DND-41 (cell line): ENCODE measurements around the gene SLC25A21.

Source experiments
- ATAC-seq: fragments of 200-7000 bp; cut with Tn5 transposase; 3 replicates; pipeline ENCODE4 v1.9.1; 2021; ENCODE audit warnings: low read depth; ENCODE audit not compliant: insufficient read depth
- DNase-seq: peaks from one replicate; pipeline ENCODE4 v3.0.0-alpha.2; 2020
- H2AFZ ChIP-seq: 2 replicates; pipeline ENCODE4 v1.6.0; 2012; ENCODE audit warnings: low read depth, low read length
- H3K27ac ChIP-seq: 2 replicates; pipeline ENCODE4 v1.5.1; 2012; ENCODE audit warnings: low read length, inconsistent platforms
- H3K27me3 ChIP-seq: fragments of 200-600 bp; sonication (generic); 2 replicates; pipeline ENCODE4 v1.6.0; 2012; ENCODE audit warnings: low read length, mild to moderate bottlenecking, inconsistent platforms; ENCODE audit not compliant: insufficient read depth, poor library complexity
- H3K36me3 ChIP-seq: 2 replicates; pipeline ENCODE4 v1.5.1; 2012; ENCODE audit warnings: low read length, inconsistent platforms; ENCODE audit not compliant: insufficient read depth
- H3K4me1 ChIP-seq: 2 replicates; pipeline ENCODE4 v1.5.1; 2012; ENCODE audit warnings: mild to moderate bottlenecking, low read length; ENCODE audit not compliant: insufficient read depth
- H3K4me2 ChIP-seq: 2 replicates; pipeline ENCODE4 v1.6.0; 2012; ENCODE audit warnings: mild to moderate bottlenecking, moderate library complexity, low read length, inconsistent platforms; ENCODE audit not compliant: insufficient read depth
- H3K4me3 ChIP-seq, 2 experiments: fragments of 200-600 bp in 1 of 2; shearing (Covaris generic) in 1 of 2; 2 replicates each; pipeline ENCODE4 v1.5.1; 2012 to 2016; ENCODE audit warnings: inconsistent platforms in 2 of 2, low read length in 2 of 2, mild to moderate bottlenecking in 2 of 2, low read depth in 1 of 2, moderate library complexity in 1 of 2
- H3K79me2 ChIP-seq: 2 replicates; pipeline ENCODE4 v1.6.0; 2012; ENCODE audit warnings: low read length, inconsistent platforms; ENCODE audit not compliant: insufficient read depth
- H3K9ac ChIP-seq: 2 replicates; pipeline ENCODE4 v1.6.0; 2012; ENCODE audit warnings: low read depth, mild to moderate bottlenecking, inconsistent platforms, low read length, moderate library complexity
- H3K9me3 ChIP-seq: 2 replicates; pipeline ENCODE4 v1.5.1; 2012; ENCODE audit warnings: low read length, moderate library complexity, mild to moderate bottlenecking, inconsistent platforms; ENCODE audit not compliant: insufficient read depth, severe bottlenecking
- H4K20me1 ChIP-seq: 2 replicates; pipeline ENCODE4 v1.6.0; 2012; ENCODE audit warnings: low read length; ENCODE audit not compliant: insufficient read depth
- CTCF ChIP-seq: IDR thresholded peaks from 2 replicates; pipeline ENCODE4 v1.5.1; 2012; ENCODE audit warnings: borderline replicate concordance, low read length, moderate library complexity, mild to moderate bottlenecking; ENCODE audit not compliant: poor library complexity, severe bottlenecking; ENCODE audit errors: extremely low read depth
- EZH2 ChIP-seq: IDR thresholded peaks from 3 replicates; pipeline ENCODE4 v1.6.1; 2012; ENCODE audit warnings: borderline replicate concordance, low read depth, mild to moderate bottlenecking, moderate library complexity, low read length, inconsistent platforms; ENCODE audit not compliant: severe bottlenecking

SLC25A21 gene

GRCh38 chr14:36941783-36942521 is 230.5 kb downstream of the SLC25A21 start:
- Histone ChIP-seq H3K4me2 (peak overlapping the region; percentile 26; the same call in 1 of the 2 replicates), H4K20me1 (no peaks in the 10 kb centered on the region), H3K4me1 (peaks cover 2% of the 10 kb centered on the region; the same call in 1 of the 2 replicates), H3K4me3 (no peak overlapping the region), H3K27me3 (no peaks in the 10 kb centered on the region), H3K79me2 (no peaks in the 10 kb centered on the region), H3K9me3 (no peaks in the 10 kb centered on the region), H3K27ac (no peak overlapping the region), H3K9ac (no peak overlapping the region), H2AFZ (no peak overlapping the region), H3K36me3 (no peaks in the 10 kb centered on the region)
- TF ChIP-seq EZH2 (no peak), CTCF (peak; percentile 95)
- DNase-seq = peak; percentile 70
- ATAC-seq = peak; percentile 91

- TF ChIP-seq EZH2 (no peak), CTCF (no peak)
- no peaks in the 10 kb centered on the region for H4K20me1 ChIP-seq
- H3K27ac ChIP-seq = no peak overlapping the region
- no peaks in the 10 kb centered on the region for H3K27me3 ChIP-seq
- ATAC-seq = no peak
- peaks cover 2% of the 10 kb centered on the region; the same call in 1 of the 2 replicates for H3K4me1 ChIP-seq
- H3K79me2 ChIP-seq = no peaks in the 10 kb centered on the region
- DNase-seq = no peak
- no peaks in the 10 kb centered on the region for H3K36me3 ChIP-seq
- no peak overlapping the region for H2AFZ ChIP-seq
- H3K4me2 ChIP-seq = no peak overlapping the region
- H3K9me3 ChIP-seq = no peaks in the 10 kb centered on the region
- H3K4me3 ChIP-seq = no peak overlapping the region
- H3K9ac ChIP-seq = no peak overlapping the region
Measured at GRCh38 chr14:36940476-36940875, 231.9 kb downstream of the SLC25A21 start.

GRCh38 chr14:36939265-36939664 is 233.1 kb downstream of the SLC25A21 start:
- peaks cover 2% of the 10 kb centered on the region; the same call in 1 of the 2 replicates for H3K4me1 ChIP-seq
- H2AFZ ChIP-seq = no peak overlapping the region
- no peaks in the 10 kb centered on the region for H3K79me2 ChIP-seq
- H3K4me2 ChIP-seq = no peak overlapping the region
- no peaks in the 10 kb centered on the region for H4K20me1 ChIP-seq
- ATAC-seq (no peak), DNase-seq (no peak)
- H3K9me3 ChIP-seq = no peaks in the 10 kb centered on the region
- no peaks in the 10 kb centered on the region for H3K36me3 ChIP-seq
- H3K27ac ChIP-seq = no peak overlapping the region
- no peak overlapping the region for H3K4me3 ChIP-seq
- no peaks in the 10 kb centered on the region for H3K27me3 ChIP-seq
- TF ChIP-seq CTCF (no peak), EZH2 (no peak)
- no peak overlapping the region for H3K9ac ChIP-seq
